ENCODE measurements around the gene CTXN1.

CTXN1 gene
- 0 to 0.46 (median 0.12) reads per million in 9 experiments for total RNA-seq

DNA sequence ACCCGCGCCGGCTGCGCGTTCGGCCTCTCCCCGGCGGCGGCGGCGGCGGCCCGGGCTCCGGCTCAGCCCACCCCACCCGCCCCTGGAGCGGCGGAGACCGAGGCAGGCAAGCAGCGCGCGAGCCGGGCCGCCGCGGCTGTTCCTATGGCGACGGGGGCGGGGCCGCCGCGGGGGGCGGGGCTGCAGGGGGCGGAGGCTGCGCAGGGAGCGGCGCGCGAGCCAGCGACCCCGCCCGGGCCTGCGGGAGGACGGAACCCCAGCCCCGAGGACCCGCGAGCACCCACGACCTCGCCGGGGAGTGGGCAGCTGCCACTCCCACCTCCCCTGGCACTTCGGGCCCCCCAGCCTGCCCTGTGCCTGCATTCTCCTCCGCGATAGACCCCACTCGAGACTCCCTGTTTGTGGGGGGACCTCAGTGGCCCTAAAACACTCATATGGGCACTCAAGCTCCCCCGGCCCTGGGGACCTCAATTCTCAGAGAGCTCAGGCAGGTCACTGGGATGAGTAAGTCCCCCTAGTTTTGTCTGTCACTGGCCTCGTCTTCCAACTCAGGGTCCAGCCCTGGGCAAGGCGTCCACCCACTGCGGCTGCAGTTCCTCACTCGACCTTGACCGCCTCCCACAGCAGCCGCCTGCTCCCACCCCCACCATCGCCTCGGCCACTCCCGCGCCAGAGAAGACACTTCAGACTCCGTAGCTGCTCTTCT is at the start of gene CTXN1:
TSS of gene CTXN1 (minus strand) at position 115 of the 706 bp plus-strand sequence. CDS start 597 bp downstream, outside the sequence.
- DNase-seq (peak; percentile 74 to 81 (median 77)), ATAC-seq (replicated peaks) (peak; percentile 54)
- peak within 1 kb of the TSS; percentile 71 to 77 for H3K4me3 Mint-ChIP-seq
- H3K4me1 Mint-ChIP-seq (ENCODE audit: low read depth in 2 of 2) = peaks cover 22 to 29% of the 10 kb centered on the region in 2 donors
- peak within 1 kb of the TSS; percentile 60 to 79 for H3K27ac Mint-ChIP-seq
- peaks cover 52% of the 10 kb centered on the region for H3K36me3 Mint-ChIP-seq (ENCODE audit: insufficient read depth)
- no peaks in the 10 kb centered on the region for H3K9me3 Mint-ChIP-seq
- no peaks in the 10 kb centered on the region for H3K27me3 Mint-ChIP-seq

GRCh38 chr19:7975037-7975436 is 49.1 kb upstream of the CTXN1 start:
- H3K36me3 Mint-ChIP-seq (ENCODE audit: insufficient read depth) = peaks cover 45% of the 10 kb centered on the region
- ATAC-seq (replicated peaks) = no peak
- H3K9me3 Mint-ChIP-seq = no peaks in the 10 kb centered on the region
- H3K4me3 Mint-ChIP-seq = no peak overlapping the region
- H3K4me1 Mint-ChIP-seq (ENCODE audit: low read depth in 2 of 2) = no peaks in the 10 kb centered on the region
- no peaks in the 10 kb centered on the region for H3K27me3 Mint-ChIP-seq
- DNase-seq = no peak
- no peak overlapping the region for H3K27ac Mint-ChIP-seq

GRCh38 chr19:7973883-7974282 is 47.9 kb upstream of the CTXN1 start:
- Mint-ChIP-seq H3K27ac (no peak overlapping the region), H3K9me3 (no peaks in the 10 kb centered on the region), H3K27me3 (no peaks in the 10 kb centered on the region), H3K4me1 (ENCODE audit: low read depth in 2 of 2) (no peaks in the 10 kb centered on the region), H3K4me3 (no peak overlapping the region), H3K36me3 (ENCODE audit: insufficient read depth) (peaks cover 50% of the 10 kb centered on the region)
- no peak for DNase-seq
- no peak for ATAC-seq (replicated peaks)

DNA sequence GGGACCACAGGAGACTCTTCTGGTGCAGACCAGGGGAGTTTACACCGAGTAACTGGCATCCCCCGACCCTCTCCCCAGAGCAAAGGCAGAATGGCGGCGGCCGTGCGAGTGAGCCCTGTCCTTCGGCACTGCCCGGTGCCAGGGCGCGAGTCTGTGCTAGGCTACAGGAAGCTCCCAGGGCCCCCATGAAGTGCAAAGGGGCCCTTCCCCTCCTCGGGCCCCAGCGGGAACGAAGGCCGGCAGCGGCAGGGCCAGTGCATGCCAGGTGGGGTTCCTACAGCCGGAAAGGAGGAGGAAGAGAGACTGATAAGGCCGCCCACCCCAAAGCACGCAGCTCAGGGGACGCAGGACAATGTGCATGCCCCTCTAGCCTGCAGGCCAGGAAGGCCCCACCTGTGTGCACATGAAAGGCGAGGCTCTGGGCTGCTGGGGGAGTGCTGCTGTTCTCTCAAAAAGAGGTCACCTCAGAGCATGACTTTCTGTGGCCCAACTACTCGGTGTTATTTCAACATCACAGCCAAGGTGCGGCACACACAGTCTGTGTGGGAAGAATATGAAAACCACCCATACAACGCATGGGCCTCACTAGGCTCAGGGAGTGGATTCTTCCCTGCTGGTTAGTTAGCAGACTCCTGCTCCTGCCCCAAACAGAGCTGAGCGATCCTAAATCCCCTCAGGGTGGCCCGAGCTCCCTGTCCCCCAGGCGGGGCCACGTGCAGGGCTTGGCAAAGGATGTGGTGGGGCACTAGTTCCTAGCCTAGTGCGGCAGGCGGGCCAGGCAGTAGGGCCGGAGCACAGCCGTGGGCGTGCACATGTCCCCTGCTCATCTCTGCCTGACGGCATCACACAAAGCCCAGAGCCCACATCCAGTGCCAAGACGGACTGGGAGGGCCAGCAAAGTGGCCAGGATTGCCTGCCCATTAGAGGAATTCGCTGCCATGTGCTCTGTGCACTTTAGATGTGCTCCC is 45.9 kb upstream of the CTXN1 start:
- DNase-seq = no peak
- Mint-ChIP-seq H3K4me1 (ENCODE audit: low read depth in 2 of 2) (no peaks in the 10 kb centered on the region), H3K27me3 (no peaks in the 10 kb centered on the region), H3K4me3 (no peak overlapping the region), H3K27ac (no peak overlapping the region), H3K36me3 (ENCODE audit: insufficient read depth) (peaks cover 54% of the 10 kb centered on the region), H3K9me3 (no peaks in the 10 kb centered on the region)
- ATAC-seq (replicated peaks) = no peak

GRCh38 chr19:7970716-7971448 is 44.9 kb upstream of the CTXN1 start:
- no peaks in the 10 kb centered on the region for H3K4me1 Mint-ChIP-seq (ENCODE audit: low read depth in 2 of 2)
- no peak overlapping the region for H3K27ac Mint-ChIP-seq
- ATAC-seq (replicated peaks) = no peak
- H3K4me3 Mint-ChIP-seq = no peak overlapping the region
- no peaks in the 10 kb centered on the region for H3K27me3 Mint-ChIP-seq
- no peak for DNase-seq
- peaks cover 57% of the 10 kb centered on the region for H3K36me3 Mint-ChIP-seq (ENCODE audit: insufficient read depth)
- no peaks in the 10 kb centered on the region for H3K9me3 Mint-ChIP-seq

- H3K4me3 Mint-ChIP-seq = no peak overlapping the region
- ATAC-seq (replicated peaks) (no peak), DNase-seq (no peak)
- H3K9me3 Mint-ChIP-seq = no peaks in the 10 kb centered on the region
- no peaks in the 10 kb centered on the region for H3K4me1 Mint-ChIP-seq (ENCODE audit: low read depth in 2 of 2)
- no peak overlapping the region for H3K27ac Mint-ChIP-seq
- H3K36me3 Mint-ChIP-seq (ENCODE audit: insufficient read depth) = peaks cover 57% of the 10 kb centered on the region
- no peaks in the 10 kb centered on the region for H3K27me3 Mint-ChIP-seq
Observed at GRCh38 chr19:7969555-7969939, 43.6 kb upstream of the CTXN1 start.

GRCh38 chr19:7968796-7969554 is 43.0 kb upstream of the CTXN1 start:
- peak overlapping the region in 1 of 2 donors; percentile 69 for H3K27ac Mint-ChIP-seq

DNA sequence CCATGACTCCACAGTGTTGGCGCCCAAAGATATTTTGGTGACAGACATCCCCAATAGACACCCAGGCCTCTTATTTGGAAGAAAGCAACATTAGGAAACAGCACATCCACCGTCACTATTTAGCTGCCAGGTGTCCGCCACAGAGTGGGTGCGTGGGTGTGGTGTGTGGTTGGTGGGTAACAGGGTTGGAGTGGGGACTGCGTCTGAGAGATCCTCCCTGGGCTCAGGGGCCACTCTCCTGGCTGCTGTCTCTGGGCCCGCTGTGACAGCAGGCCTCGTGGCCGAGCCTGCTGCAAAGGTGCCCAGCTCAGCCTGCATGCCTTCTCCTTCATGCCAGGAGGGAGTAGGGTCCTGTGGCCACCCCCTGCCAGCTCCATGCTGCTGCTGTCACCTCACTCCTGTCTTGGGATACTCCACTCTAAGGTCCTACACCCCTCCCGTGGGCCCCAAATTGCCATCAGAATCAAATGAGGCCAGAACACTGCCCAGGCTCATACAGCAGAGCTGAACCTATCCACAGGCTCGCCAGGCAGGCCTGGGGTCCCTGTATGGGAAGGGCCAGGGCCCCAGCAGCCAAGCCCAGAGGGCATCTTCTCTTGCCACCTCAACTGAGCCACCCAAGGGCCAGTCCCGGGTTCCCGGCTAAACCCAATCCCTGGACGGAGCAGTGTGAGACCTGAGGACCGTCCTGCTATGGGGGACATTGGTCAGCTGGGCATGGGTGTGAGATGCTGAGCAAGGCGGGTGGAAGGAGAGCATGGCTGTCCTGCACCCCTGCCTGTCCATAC is 42.3 kb upstream of the CTXN1 start:
- peak overlapping the region; percentile 46 to 69 for H3K27ac Mint-ChIP-seq
- H3K4me1 Mint-ChIP-seq (ENCODE audit: low read depth in 2 of 2) = no peaks in the 10 kb centered on the region
- DNase-seq = no peak
- H3K9me3 Mint-ChIP-seq = no peaks in the 10 kb centered on the region
- peaks cover 49% of the 10 kb centered on the region for H3K36me3 Mint-ChIP-seq (ENCODE audit: insufficient read depth)
- no peak overlapping the region for H3K4me3 Mint-ChIP-seq
- no peak for ATAC-seq (replicated peaks)
- no peaks in the 10 kb centered on the region for H3K27me3 Mint-ChIP-seq

More at GRCh38 chr19:7968796-7969554, 43.0 kb upstream of the CTXN1 start:
- H3K9me3 Mint-ChIP-seq = no peaks in the 10 kb centered on the region
- no peaks in the 10 kb centered on the region for H3K4me1 Mint-ChIP-seq (ENCODE audit: low read depth in 2 of 2)
- no peak for ATAC-seq (replicated peaks)
- peaks cover 56% of the 10 kb centered on the region for H3K36me3 Mint-ChIP-seq (ENCODE audit: insufficient read depth)
- DNase-seq = no peak
- H3K27me3 Mint-ChIP-seq = no peaks in the 10 kb centered on the region
- H3K4me3 Mint-ChIP-seq = no peak overlapping the region

- DNase-seq (no peak), ATAC-seq (replicated peaks) (no peak)
- Mint-ChIP-seq H3K36me3 (ENCODE audit: insufficient read depth) (peaks cover 52% of the 10 kb centered on the region), H3K4me1 (ENCODE audit: low read depth in 2 of 2) (no peaks in the 10 kb centered on the region), H3K27me3 (no peaks in the 10 kb centered on the region), H3K27ac (peak overlapping the region; percentile 15 to 44), H3K4me3 (no peak overlapping the region), H3K9me3 (no peaks in the 10 kb centered on the region)
Observed at GRCh38 chr19:7965921-7966665, 40.2 kb upstream of the CTXN1 start.

GRCh38 chr19:7965259-7965841 is 39.4 kb upstream of the CTXN1 start:
- Mint-ChIP-seq H3K27me3 (no peaks in the 10 kb centered on the region), H3K9me3 (no peaks in the 10 kb centered on the region), H3K27ac (peak overlapping the region in 1 of 2 donors; percentile 15), H3K4me3 (no peak overlapping the region), H3K4me1 (ENCODE audit: low read depth in 2 of 2) (no peaks in the 10 kb centered on the region), H3K36me3 (ENCODE audit: insufficient read depth) (peaks cover 45% of the 10 kb centered on the region)
- DNase-seq = no peak
- ATAC-seq (replicated peaks) = no peak

DNA sequence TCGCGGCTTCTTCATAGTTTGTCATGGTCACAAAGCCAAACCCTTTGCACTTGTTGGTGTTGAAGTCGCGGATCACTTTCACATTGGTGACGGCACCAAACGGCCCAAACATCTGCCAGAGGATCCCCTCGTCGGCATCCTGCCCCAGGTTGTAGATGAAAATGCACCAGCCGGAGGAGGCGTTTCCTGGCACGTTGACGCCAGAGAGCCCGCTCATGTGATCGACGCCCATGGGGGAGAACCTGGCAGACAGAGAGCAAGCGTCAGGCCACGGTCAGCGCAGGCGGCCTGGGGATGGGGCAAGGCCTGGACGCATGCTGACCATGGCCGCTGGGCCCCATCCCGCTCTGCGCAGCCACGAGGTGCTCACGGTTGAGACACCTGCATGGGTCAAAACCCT is 37.6 kb upstream of the CTXN1 start:
- Mint-ChIP-seq H3K4me1 (ENCODE audit: low read depth in 2 of 2) (no peaks in the 10 kb centered on the region), H3K4me3 (no peak overlapping the region), H3K27me3 (no peaks in the 10 kb centered on the region), H3K9me3 (no peaks in the 10 kb centered on the region), H3K36me3 (ENCODE audit: insufficient read depth) (peaks cover 39% of the 10 kb centered on the region), H3K27ac (no peak overlapping the region)
- ATAC-seq (replicated peaks) (no peak), DNase-seq (no peak)

Data from effector memory CD8-positive, alpha-beta T cell (primary cell).